Measurements from ENCODE around the gene METTL25B.
A peak's percentile ranks its signal among the peaks of the same experiment; 100 is the strongest.

The METTL25B gene

DNA sequence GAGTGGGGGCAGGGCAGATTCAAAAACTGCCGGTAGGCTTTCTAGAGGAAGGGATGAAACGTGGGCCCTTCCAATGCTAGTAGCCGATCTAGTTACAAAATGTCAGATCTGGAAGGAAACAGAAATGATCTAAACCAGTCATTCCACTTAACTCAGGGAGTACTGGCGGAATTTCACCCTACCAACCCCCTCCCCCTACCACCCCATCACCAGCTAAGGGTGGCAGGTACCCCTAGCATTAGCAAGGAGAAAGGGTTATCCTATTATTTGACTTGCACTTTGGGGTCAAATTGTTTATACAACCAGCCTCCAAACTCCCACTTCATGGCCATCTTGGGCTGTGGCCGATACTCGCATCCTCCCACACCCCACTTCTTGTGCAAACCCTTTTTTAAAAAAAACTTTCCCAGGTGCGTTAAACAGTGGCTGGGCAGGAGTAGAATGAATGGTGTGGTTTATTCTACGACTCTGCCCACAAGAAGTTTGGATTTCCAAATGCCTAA, 13.3 kb downstream of the METTL25B start:
- H3K4me1 ChIP-seq (ENCODE audit: control insufficient read depth, insufficient read depth, low read length), result peaks cover 14% of the 10 kb centered on the region
- H3K27ac ChIP-seq (ENCODE audit: low read depth, low read length), result peak overlapping the region; percentile 83
- H3K36me3 ChIP-seq (ENCODE audit: control insufficient read depth, insufficient read depth, low read length), result peaks cover 28% of the 10 kb centered on the region
- no peaks in the 10 kb centered on the region for H3K27me3 ChIP-seq (ENCODE audit: control insufficient read depth, insufficient read depth, low read length)
- H3K4me3 ChIP-seq (ENCODE audit: low read length), result peak overlapping the region; percentile 49
- no peak overlapping the region for H3K9ac ChIP-seq (ENCODE audit: low read length)

GRCh38 chr1:156742017-156742416, 13.7 kb downstream of the METTL25B start:
- H3K36me3 ChIP-seq (ENCODE audit: control insufficient read depth, insufficient read depth, low read length), result peaks cover 24% of the 10 kb centered on the region
- H3K27me3 ChIP-seq (ENCODE audit: control insufficient read depth, insufficient read depth, low read length), result no peaks in the 10 kb centered on the region
- H3K4me3 ChIP-seq (ENCODE audit: low read length), result no peak overlapping the region
- H3K9ac ChIP-seq (ENCODE audit: low read length), result no peak overlapping the region
- H3K4me1 ChIP-seq (ENCODE audit: control insufficient read depth, insufficient read depth, low read length), result peaks cover 14% of the 10 kb centered on the region
- H3K27ac ChIP-seq (ENCODE audit: low read depth, low read length), result no peak overlapping the region

- Histone ChIP-seq H3K27me3 (ENCODE audit: control insufficient read depth, insufficient read depth, low read length) (no peaks in the 10 kb centered on the region), H3K4me3 (ENCODE audit: low read length) (no peak overlapping the region), H3K9ac (ENCODE audit: low read length) (no peak overlapping the region), H3K4me1 (ENCODE audit: control insufficient read depth, insufficient read depth, low read length) (peaks cover 19% of the 10 kb centered on the region), H3K27ac (ENCODE audit: low read depth, low read length) (no peak overlapping the region), H3K36me3 (ENCODE audit: control insufficient read depth, insufficient read depth, low read length) (peaks cover 19% of the 10 kb centered on the region)
Measured at GRCh38 chr1:156742801-156743200, 14.5 kb downstream of the METTL25B start.

GRCh38 chr1:156743367-156744302, 15.4 kb downstream of the METTL25B start:
- H3K36me3 ChIP-seq (ENCODE audit: control insufficient read depth, insufficient read depth, low read length), result peaks cover 12% of the 10 kb centered on the region
- no peaks in the 10 kb centered on the region for H3K27me3 ChIP-seq (ENCODE audit: control insufficient read depth, insufficient read depth, low read length)
- no peak overlapping the region for H3K9ac ChIP-seq (ENCODE audit: low read length)
- H3K4me3 ChIP-seq (ENCODE audit: low read length), result no peak overlapping the region
- H3K27ac ChIP-seq (ENCODE audit: low read depth, low read length), result no peak overlapping the region
- H3K4me1 ChIP-seq (ENCODE audit: control insufficient read depth, insufficient read depth, low read length), result peaks cover 27% of the 10 kb centered on the region

GRCh38 chr1:156744344-156744743, 16.1 kb downstream of the METTL25B start:
- Histone ChIP-seq H3K27ac (ENCODE audit: low read depth, low read length) (no peak overlapping the region), H3K4me3 (ENCODE audit: low read length) (no peak overlapping the region), H3K27me3 (ENCODE audit: control insufficient read depth, insufficient read depth, low read length) (no peaks in the 10 kb centered on the region), H3K4me1 (ENCODE audit: control insufficient read depth, insufficient read depth, low read length) (peaks cover 34% of the 10 kb centered on the region), H3K36me3 (ENCODE audit: control insufficient read depth, insufficient read depth, low read length) (peaks cover 12% of the 10 kb centered on the region), H3K9ac (ENCODE audit: low read length) (no peak overlapping the region)

- H3K9ac ChIP-seq (ENCODE audit: low read length), result no peak overlapping the region
Measured at GRCh38 chr1:156744786-156745419, 16.6 kb downstream of the METTL25B start.

GRCh38 chr1:156745881-156746280, 17.6 kb downstream of the METTL25B start:
- Histone ChIP-seq H3K4me1 (ENCODE audit: control insufficient read depth, insufficient read depth, low read length) (peaks cover 44% of the 10 kb centered on the region), H3K27me3 (ENCODE audit: control insufficient read depth, insufficient read depth, low read length) (no peaks in the 10 kb centered on the region), H3K36me3 (ENCODE audit: control insufficient read depth, insufficient read depth, low read length) (peaks cover 12% of the 10 kb centered on the region), H3K27ac (ENCODE audit: low read depth, low read length) (peak overlapping the region; percentile 97), H3K4me3 (ENCODE audit: low read length) (peak overlapping the region; percentile 74), H3K9ac (ENCODE audit: low read length) (no peak overlapping the region)

More at GRCh38 chr1:156744786-156745419, 16.6 kb downstream of the METTL25B start:
- Histone ChIP-seq H3K36me3 (ENCODE audit: control insufficient read depth, insufficient read depth, low read length) (peaks cover 12% of the 10 kb centered on the region), H3K27ac (ENCODE audit: low read depth, low read length) (no peak overlapping the region), H3K4me1 (ENCODE audit: control insufficient read depth, insufficient read depth, low read length) (peaks cover 40% of the 10 kb centered on the region), H3K4me3 (ENCODE audit: low read length) (no peak overlapping the region), H3K27me3 (ENCODE audit: control insufficient read depth, insufficient read depth, low read length) (no peaks in the 10 kb centered on the region)

DNA sequence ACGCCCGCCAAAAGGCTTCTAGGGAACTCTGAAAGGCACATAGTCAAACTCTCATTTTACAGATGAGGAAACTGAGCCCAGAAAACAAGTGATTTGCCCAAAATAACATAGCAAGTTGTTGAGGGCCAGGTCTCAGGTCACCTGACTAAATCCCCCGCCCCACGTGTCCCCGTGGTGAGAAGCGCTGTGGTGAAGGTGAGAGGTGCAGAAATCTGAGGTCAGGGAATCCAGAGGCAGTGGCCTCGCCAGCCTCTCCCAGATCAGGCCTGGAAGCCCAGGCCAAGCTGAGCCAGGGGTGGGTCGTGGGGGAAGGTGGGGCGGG, 18.1 kb downstream of the METTL25B start:
- peaks cover 12% of the 10 kb centered on the region for H3K36me3 ChIP-seq (ENCODE audit: control insufficient read depth, insufficient read depth, low read length)
- H3K4me1 ChIP-seq (ENCODE audit: control insufficient read depth, insufficient read depth, low read length), result peaks cover 44% of the 10 kb centered on the region
- H3K27ac ChIP-seq (ENCODE audit: low read depth, low read length), result peak overlapping the region; percentile 97
- H3K4me3 ChIP-seq (ENCODE audit: low read length), result peak overlapping the region; percentile 74
- no peak overlapping the region for H3K9ac ChIP-seq (ENCODE audit: low read length)
- H3K27me3 ChIP-seq (ENCODE audit: control insufficient read depth, insufficient read depth, low read length), result no peaks in the 10 kb centered on the region

DNA sequence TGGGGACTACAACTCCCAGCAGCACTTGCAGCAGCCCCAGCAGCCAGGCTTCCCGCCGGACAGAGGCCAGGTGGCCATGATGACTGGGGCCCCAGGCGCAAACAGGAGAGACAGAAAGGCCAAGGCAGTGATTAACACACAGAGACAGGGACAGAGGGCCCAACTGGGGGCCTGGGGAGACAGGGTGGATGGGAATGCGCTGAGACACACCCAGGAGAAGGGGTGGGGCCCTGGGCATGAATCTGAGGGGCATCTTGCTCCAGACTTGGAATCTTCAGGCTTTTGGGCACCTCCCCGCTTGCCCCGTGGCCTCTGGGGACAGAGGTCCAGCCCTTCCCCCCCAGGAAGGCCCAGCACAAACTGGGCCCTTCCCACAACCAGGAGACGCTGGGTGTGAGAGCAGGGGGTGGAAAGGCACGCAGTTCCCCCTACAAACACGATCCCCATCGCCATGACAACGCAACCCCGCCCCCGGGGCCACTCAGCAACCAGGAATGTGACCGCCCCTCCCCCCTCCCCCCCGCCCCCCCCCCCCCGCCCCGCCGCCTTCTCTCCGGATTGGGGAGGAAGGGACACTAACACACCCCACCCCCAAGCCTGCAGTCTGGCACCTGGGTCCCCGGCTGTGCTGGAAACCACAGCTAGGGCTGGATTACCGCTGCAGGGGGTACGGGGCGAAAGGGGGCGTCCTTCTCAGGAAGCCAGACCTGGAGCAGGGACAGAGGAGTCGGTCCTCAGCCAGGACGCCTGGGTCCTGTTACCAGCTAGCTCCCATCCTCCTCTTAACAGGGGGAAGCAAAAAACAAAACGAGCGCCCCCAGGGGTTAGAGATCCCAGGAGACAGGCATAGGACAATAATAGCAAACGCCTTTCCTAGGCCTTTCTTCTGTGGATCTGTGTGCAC, 18.7 kb downstream of the METTL25B start:
- H3K36me3 ChIP-seq (ENCODE audit: control insufficient read depth, insufficient read depth, low read length), result peaks cover 12% of the 10 kb centered on the region
- H3K27ac ChIP-seq (ENCODE audit: low read depth, low read length), result peak overlapping the region; percentile 97
- H3K9ac ChIP-seq (ENCODE audit: low read length), result peak overlapping the region; percentile 73
- H3K27me3 ChIP-seq (ENCODE audit: control insufficient read depth, insufficient read depth, low read length), result no peaks in the 10 kb centered on the region
- H3K4me1 ChIP-seq (ENCODE audit: control insufficient read depth, insufficient read depth, low read length), result peaks cover 42% of the 10 kb centered on the region
- peak overlapping the region; percentile 74 for H3K4me3 ChIP-seq (ENCODE audit: low read length)

- Histone ChIP-seq H3K4me3 (ENCODE audit: low read length) (peak overlapping the region; percentile 69), H3K9ac (ENCODE audit: low read length) (peak overlapping the region; percentile 73), H3K27ac (ENCODE audit: low read depth, low read length) (peak overlapping the region; percentile 97)
Measured at GRCh38 chr1:156747742-156748669, 19.7 kb downstream of the METTL25B start.

GRCh38 chr1:156748670-156749418, 20.6 kb downstream of the METTL25B start:
- no peaks in the 10 kb centered on the region for H3K27me3 ChIP-seq (ENCODE audit: control insufficient read depth, insufficient read depth, low read length)
- peaks cover 51% of the 10 kb centered on the region for H3K4me1 ChIP-seq (ENCODE audit: control insufficient read depth, insufficient read depth, low read length)
- peaks cover 7% of the 10 kb centered on the region for H3K36me3 ChIP-seq (ENCODE audit: control insufficient read depth, insufficient read depth, low read length)
- H3K9ac ChIP-seq (ENCODE audit: low read length), result peak overlapping the region; percentile 73
- peak overlapping the region; percentile 69 for H3K4me3 ChIP-seq (ENCODE audit: low read length)
- peak overlapping the region; percentile 97 for H3K27ac ChIP-seq (ENCODE audit: low read depth, low read length)

More at GRCh38 chr1:156747742-156748669, 19.7 kb downstream of the METTL25B start:
- Histone ChIP-seq H3K4me1 (ENCODE audit: control insufficient read depth, insufficient read depth, low read length) (peaks cover 49% of the 10 kb centered on the region), H3K36me3 (ENCODE audit: control insufficient read depth, insufficient read depth, low read length) (peaks cover 9% of the 10 kb centered on the region), H3K27me3 (ENCODE audit: control insufficient read depth, insufficient read depth, low read length) (no peaks in the 10 kb centered on the region)
